GM19239 (cell line): ENCODE results near the gene ANO10.

ENCODE experiments used
- DNase-seq: peaks from one replicate; pipeline ENCODE4 v3.0.0; 2011; ENCODE audit warnings: low spot score; ENCODE audit not compliant: insufficient read length
- FAIRE-seq: peaks from 2 replicates; lab custom pipeline; 2011; peaks lifted over from hg19 to GRCh38; lab: Jason Lieb, UNC

Gene ANO10

DNA sequence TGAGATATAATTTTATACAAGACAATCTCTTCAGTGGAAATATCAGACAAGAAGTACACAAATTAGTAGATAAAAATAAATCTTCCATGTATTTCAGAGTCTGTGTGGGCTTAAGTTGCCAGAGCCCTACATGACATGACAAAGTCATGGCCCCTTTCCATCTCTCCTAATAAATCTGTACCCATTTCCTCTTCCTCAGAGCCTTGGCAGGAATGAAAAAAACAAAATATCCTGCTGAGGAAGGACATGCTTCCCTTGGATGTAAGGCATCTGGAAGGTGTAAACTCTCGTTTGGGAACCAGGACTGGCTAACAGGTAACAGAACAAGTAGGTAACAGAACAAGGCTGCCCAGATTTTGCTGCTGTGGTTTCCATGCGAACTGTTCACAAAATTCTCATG lies 187.4 kb downstream of the ANO10 start:
- FAIRE-seq (no peak), DNase-seq (no peak)

DNA sequence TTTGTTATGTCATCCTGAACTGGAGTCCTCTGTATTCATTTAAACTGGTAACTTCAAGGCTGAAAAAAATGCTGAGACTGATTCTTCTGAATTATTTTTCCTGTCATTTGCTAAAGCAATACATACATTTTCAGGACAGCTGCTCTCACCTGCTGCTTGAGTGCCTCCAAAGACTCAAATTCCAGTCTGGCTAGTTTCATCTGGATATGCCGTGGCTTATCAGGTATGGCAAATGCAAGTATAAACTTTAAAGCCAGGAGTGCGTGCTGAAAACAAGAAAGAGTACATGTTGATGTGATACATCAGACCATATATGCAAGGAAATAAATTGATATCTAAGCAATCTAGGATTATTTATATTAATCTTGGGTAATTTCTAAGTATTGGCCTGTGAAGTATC lies 189.3 kb downstream of the ANO10 start:
- DNase-seq (no peak), FAIRE-seq (no peak)

DNA sequence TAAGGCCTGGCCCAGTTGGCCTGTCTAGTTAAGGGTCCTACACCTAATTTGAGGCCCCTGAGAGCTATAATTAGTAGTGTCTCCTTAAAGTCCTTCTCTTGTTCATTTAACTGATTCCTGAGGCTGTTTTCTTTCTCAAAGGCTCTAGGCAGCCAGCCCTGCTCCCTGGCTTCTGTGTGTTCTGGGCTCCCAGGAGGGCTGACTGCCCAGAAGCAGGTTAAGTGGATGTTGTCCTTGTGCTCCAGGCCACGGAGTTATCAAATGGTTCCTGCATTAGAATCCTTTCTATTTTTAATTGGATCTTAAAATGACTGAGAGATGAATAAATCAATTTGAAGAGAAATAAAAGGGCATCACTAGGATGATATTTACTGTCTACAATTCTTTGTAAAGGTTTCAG lies 195.4 kb downstream of the ANO10 start:
- FAIRE-seq: no peak
- DNase-seq: no peak

DNA sequence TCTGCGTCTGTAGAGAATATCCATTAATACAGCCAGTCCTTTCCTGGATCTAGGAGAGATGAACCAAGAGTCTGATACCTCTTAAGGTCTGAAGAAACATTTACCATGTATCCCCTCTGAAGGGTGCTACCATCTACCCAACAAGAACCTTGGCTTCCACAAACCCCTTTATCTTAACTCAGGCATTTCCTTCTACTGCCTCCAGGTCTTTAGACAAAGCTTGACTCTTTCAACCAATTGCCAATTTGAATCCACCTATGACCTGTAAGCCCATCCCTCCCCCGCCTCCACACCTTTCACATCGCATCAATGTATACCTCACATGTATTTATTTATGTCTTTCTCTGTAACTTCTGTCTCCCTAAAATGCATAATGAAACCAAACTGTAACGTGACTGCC lies 196.0 kb downstream of the ANO10 start:
- no peak for FAIRE-seq

DNA sequence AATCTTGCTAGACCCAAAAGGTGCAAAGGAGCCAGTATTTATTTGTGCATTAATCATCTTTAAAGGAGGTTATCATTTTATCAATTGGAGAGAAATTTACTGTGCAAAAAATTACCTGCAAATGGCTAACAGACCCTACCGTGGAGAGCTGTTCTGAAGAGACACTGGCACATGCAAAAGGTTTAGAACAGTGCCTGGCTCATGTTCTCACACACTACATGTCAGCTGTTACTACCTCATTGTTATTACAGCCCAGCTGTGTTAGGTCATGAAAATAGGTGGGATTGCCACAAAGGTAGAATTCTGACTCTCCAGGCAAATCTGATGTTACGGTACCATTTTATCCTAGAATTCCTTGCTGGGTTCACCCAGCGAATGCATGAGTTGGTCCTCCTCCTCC lies 198.2 kb downstream of the ANO10 start:
- FAIRE-seq: no peak
- DNase-seq: no peak

More for the DNA sequence above, 196.0 kb downstream of the ANO10 start:
- no peak for DNase-seq

DNA sequence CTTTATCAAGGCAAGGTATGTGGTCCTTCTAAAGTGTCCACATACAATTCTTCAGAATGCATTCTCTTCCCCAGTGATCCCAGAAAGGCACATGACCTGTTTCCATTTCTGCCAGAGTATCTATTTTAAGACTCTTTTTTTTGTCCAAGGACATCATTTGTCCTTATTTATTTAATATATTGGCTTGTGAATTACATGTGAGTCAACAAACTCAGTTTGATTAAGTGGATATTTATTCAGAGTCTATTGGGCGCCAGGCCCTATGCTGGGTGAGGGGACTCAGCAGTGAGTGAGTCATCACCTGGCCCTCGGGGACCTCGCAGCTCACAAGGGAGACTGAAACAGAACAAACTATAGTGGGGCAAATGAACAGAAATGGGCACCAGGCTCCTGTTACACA lies 198.7 kb downstream of the ANO10 start:
- FAIRE-seq (no peak), DNase-seq (no peak)

DNA sequence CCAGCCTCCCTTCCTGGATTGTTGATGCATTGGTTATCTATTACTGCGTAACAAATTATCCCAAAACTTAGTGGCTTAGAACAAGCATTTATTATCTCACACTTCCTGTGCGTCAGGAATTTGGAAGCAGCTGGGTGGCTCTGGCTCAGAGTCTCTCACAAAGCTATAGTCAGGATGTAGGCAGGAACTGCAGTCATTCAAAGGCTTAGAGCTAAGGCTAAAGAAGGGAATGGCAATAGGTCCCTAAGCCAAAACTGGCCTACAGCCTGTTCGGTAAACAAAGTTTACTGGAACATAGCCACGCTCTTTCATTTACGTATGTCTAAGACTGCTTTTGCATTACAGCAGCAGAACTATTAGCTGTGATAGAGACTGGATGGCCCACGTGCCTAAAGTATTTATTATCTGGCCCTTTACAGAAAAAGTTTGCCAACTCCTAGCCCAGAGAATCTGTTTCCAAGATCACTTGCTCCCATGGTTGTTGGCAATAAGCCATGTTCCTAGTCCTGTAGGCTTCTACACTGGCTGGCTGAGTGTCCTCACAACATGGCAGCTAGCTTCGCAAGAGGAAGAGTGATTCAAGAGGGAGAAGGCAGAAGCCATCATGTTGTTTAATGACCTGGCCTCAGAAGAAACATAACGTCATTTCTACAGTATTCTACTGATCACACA lies 203.1 kb downstream of the ANO10 start:
- FAIRE-seq (no peak), DNase-seq (no peak)

DNA sequence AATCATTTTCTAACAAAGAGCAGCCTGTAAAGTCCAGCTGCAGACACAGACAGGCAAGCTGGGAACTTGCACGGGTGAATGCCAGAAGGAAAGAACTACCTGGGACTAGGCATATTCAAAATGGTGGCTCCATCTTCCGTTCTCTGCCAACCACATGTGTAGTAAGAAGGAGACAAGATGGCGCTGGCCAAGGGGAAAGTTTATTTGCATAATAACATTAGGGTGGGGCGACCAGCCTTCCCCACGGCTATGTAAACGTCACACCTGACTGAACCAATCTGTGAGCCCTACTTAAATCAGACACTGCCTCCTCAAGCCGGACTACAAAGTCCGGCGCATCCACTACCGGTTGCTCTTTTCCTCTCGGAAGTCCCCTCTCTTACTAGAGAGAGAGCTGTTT lies 204.7 kb downstream of the ANO10 start:
- FAIRE-seq: no peak
- no peak for DNase-seq

DNA sequence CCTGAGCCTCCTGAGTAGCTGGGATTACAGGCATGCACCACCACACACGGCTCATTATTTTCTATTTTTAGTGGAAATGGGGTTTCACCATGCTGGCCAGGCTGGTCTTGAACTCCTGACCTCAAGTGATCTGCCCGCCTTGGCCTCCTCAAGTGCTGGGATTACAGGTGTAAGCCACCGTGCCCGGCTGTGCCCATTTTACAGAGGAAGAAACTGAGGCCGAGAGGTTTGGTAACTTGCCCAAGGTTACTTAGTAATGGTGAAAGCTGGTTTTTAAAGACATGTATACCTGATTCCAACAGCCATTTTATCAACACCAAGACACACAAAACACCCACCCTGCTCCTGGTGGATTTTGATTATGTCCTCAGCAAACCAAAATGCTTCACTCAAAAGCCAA lies 206.7 kb downstream of the ANO10 start:
- FAIRE-seq (no peak), DNase-seq (no peak)

DNA sequence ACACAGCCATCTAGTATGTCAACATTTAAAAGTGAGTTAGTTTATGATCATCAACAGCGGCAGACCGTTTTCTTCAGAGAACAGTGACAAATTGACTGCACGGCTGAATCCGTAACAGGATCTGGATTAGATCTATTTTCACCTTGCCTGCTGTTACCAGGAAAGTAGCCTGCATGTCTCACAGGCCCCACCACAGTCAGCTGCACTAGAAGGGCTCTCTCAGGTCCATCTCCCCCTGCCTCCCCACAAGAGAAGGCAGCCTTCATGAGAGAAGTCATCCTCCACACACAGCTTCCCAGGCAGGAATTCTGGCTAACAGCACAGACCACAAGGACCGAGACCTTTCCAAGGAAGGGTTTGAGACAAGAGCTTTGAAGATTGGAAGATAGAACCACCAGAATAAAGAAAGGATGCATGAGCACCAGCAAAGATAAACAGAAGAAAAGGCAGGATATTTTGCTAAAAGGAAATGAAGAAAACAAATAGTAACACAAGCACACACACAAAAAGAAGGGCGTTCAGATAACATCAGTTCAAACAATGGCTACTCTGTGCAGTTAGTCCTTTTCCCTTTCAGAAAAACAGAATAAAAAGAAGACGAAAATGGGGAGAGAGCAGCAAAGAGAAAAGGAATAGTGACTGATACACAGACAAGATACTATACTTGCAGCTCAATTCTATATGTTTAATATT lies 208.0 kb downstream of the ANO10 start:
- no peak for FAIRE-seq

DNA sequence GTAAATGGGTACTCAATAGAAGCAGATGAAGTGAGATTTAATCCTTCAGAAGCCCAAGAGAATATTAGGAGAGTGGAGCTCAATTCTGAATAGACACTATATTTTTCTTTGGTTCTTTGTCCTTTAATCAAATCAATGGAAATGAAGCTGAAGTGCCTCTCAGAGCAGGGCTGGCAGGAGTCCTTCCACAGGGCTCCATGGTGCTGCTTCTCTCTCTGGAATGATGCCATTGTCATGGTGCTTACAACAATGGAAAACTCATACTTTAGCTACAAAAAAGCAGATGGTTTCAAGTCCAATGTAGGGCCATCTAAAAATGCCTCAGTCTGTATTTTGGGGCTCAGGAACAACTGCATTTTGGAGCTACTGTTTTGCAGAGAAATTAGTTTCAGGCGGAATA lies 210.4 kb downstream of the ANO10 start:
- FAIRE-seq: no peak

More for the DNA sequence above, 208.0 kb downstream of the ANO10 start:
- no peak for DNase-seq

DNA sequence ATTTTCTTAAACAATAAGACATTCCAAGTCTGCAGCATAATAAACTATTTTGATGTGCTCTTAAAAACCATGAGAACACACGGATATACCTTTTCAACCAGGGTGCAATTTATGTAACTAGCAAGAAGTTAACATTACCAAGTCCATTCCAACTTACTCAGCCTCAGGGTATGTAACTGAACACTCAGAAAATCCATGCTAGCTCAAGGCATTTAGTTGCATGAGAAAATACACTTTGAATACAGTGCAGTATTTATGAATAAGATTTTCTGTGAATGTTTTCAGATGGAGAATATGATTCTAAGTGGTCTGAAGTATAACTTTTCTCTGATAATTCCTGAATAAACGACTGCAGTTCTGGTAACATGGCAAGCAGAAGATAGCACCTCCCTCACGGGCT lies 211.2 kb downstream of the ANO10 start:
- FAIRE-seq (no peak), DNase-seq (no peak)

More for the DNA sequence above, 210.4 kb downstream of the ANO10 start:
- DNase-seq: no peak

DNA sequence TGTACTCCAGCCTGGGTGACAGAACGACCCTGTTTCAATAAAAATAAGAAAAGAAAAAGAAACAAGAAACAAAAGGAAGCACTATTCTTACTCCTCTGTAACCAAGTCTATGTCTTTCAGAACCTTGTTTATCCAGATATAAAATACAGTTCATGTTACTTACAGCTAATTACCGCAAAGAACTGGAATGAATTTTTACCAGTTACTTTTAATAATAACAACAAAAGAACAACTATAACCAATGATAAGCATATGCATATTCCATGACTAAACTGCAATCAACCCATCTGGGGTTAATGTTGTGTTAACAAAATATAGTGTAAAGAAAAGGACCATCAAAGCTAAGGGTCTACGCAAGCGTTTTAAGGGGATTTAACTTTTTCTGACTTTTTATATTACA lies 212.3 kb downstream of the ANO10 start:
- FAIRE-seq: no peak
- DNase-seq: no peak

DNA sequence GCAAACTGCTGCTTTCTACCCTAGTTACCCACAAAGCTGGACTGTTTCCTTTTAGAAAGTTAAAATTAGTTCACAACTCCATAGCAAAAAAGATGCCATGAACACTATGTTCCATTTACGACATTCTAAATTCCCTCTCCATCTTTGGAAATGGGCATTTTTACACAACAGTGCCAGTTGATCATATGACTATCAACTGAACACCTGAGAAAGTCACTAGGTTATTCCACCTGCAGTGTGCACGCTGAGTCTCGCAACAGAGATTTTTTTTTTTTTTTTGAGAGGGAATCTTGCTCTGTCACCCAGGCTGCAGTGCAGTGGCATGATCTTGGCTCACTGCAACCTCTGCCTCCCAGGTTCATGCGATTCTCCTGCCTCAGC lies 215.2 kb downstream of the ANO10 start:
- FAIRE-seq (no peak), DNase-seq (no peak)

DNA sequence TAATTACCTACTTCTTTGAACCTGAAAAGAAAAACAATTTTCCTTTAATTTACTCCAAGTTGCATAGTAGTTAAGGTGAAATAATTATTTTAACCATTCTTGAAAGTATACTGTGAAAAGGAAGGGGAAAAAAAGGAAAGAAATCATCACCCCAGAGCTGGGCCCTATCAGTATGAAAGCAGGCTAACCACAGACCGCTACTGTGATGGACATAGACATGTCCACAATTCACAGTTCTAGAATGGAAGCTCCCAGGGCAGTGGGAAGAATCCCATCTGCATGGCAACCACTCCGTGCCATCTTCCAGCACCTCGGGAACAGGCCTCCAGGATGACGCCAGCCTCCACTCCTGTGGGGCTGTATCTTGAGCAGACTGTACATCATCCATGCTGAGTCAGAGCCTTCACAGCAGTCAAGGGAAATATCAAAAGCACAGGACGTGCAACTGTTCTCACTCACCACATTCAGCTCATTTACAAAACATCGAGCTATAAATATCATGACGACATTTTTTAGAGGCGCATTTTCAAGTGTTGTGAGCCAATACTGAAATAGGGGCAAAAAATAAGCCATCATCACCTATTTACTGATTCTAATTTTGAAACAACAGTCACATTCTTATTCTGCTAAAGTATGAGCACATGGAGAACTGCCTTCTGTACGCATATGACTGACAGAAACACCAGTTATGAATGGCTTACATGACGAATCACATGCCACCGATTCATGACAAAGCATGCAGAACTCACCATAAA lies 215.7 kb downstream of the ANO10 start:
- DNase-seq (no peak), FAIRE-seq (no peak)

DNA sequence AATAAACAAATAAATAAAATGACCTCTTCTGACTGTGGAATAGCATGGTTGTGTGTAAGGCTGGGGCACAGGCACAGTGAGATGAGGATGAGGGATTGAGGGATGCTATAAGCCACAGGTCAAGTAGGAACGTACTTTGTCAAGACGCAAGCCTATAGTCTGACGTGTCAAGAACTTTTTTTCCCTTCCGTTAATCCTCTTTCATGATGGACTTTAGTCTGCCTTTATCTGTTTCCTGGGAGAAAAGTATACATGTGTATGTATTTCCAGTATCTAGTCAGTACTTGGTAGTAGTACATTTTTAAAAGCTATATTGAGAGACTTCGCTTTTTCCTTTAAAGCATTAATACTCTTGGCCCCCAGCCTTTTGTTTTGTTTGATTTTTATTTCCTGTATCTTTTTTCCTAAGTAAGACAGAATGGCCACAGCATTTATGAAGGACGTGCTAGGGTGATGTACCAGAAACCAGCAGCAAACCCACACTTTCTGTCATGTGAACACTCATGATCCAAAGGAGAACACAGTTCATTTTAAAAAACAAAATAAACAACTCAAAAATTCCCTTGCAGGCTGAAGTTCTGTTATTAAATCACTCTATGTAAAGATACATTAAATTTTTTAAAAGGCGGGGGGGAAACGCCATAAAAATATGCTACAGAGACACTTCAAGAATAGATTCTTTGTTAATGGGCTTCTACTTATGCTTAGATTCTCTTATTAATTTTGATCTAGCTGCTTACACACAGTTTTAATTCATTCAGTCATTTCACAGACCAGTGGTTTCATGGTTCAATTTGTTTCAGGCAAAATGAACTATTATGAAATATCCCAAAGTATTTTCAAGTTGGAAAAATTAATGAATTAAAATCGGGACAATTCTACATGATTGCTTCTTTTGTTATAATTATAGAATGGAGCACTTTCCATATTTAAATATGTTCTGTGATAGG lies 220.8 kb downstream of the ANO10 start:
- DNase-seq: no peak
- FAIRE-seq: no peak

DNA sequence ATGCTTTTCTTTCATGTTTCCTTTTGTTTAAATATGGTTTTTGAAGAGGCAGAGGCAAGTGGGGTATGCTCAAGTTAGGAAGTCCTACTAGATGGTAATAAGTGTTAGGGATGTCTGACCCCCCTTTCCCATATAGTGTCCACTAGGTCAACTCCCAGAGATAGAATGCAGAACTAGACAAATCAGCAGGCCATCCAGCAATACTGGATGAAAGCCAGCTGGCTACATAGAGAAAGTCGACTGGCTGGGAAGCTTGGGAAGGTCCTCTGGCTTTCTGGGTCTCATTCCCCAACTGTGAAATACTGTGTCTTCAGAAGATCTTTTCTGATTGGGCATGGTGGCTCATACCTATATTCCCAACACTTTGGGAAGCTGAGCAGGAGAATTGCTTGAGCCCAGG lies 221.6 kb downstream of the ANO10 start:
- no peak for FAIRE-seq
- DNase-seq: no peak

DNA sequence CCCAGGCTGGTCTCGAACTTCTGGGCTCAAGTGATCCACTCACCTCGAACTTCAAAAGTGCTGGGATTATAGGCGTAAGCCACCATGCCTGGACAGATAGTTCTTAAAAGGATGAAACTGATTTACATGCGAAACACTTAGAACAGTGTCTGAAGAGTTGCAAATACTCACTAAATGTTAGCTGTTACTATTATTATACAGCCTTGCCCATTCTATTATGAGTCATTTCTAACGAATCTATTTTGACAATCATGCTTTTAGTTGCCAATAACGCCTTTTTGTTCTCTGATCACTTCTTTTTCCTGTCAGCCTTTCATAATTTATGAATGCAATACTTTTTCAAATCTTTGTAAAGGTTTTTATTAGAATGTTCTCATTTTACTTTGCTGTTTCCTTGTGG lies 222.8 kb downstream of the ANO10 start:
- DNase-seq (no peak), FAIRE-seq (no peak)

DNA sequence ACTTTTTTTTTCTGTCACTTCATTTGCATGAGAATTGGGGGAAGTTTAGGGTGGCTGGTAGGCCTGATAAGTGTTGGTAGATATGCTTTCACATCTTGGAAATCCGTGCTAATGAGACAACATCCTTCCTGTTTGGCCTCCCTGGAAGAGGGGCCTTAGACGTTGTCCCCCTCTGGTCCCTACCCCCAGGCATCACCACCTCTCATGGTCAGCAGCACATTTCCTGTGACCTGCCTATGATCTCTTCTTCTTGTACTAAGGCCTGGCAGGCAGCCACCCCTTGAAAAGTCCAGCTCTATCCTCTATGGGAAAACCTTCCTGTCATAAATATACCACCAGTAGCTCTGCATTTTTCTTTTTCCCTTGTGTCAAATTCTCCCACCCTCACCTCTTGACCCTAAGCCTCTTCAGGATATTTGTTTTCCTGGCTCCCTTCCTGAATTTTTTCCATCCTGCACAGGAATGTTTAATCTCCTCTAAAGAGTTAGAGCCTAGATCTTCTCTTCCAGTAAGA lies 227.7 kb downstream of the ANO10 start:
- DNase-seq (no peak), FAIRE-seq (no peak)

DNA sequence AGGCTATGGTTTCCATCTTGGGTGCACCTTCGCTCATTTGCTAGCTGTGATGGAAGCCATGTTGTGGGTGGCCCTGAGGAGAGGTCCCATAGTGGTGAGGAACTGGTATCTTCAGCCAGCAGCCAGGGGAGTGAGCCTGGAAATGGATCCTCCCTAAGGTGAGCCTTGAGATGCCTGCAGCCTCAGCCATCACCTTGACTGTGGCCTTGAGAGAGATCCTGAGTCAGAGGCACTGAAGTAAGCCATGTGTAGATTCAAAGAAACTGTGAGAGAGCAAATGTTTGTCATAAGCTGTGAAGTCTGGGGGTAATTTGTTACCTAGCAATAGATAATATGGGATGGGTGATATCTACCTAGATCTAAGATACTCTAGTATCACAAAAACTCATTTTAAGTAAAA lies 230.2 kb downstream of the ANO10 start:
- no peak for DNase-seq
- FAIRE-seq: no peak
